Measurements from ENCODE around the gene ERGIC1. TPM values are rescaled to one million over a fixed set of nuclear protein-coding genes. Genes with fewer than 3 reads are reported as not detected.
"Not testable (repeated sequence)": the region's sequence is repeated elsewhere in the genome, so short reads cannot be mapped to it uniquely, and the experiment has no call there.

Gene ERGIC1
- polyA plus RNA-seq, 4 donors: 110 to 126 (median 119) TPM

DNA sequence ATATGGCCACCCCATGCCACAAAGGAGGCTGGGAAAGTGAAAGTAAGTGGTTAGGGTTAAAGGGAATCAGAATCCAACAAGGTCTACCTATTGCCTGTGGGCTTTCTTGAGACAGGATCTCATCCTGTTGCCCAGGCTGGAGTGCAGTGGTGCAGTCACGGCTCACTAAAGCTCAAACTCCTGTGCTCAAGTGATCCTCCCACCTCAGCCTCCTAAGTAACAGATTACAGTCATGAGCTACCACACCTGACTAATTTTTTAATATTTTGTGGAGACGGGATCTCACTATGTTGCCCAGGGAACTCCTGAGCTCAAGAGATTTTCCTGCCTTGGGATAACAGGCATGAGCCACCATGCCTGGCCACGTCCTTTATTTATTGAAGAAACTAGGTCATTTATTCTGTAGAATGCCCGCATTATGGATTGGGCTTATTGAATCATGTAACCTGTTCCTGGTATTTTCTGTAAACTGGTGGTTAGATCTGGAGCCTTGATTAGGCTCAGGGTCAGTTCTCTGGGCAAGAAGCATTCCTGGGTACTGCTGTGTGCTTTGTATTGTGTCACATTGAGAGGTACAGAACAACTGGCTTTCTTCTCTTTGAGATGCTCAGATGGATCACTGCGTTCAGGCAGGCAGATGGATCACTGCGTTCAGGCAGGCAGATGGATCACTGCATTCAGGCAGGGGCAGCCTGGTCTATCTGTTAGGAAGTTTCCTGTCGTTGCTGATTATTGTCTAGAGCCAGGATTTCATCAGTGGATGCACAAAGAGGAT, 41.6 kb downstream of the ERGIC1 start:
- DNase-seq (ENCODE audit: low read depth in 4 of 4, low spot score in 3 of 4): no peak

DNA sequence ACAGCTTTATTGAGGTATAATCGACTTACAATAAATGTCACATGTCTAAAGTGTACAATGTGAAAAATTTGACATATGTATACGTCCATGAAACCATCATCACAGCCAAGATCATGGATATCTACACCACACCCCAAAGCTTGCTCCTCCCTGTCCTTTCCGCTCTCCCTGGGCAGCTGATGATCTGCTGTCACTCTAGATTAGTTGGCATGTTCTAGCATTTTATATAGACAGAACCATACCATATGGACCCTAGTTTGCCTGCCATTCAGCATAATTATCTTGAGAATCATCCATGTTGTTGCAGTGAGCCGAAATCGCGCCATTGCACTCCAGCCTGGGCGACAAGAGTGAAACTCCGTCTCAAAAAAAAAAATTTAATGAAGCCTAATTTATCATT, 42.5 kb downstream of the ERGIC1 start:
- no peak for DNase-seq (ENCODE audit: low read depth in 4 of 4, low spot score in 3 of 4)

DNA sequence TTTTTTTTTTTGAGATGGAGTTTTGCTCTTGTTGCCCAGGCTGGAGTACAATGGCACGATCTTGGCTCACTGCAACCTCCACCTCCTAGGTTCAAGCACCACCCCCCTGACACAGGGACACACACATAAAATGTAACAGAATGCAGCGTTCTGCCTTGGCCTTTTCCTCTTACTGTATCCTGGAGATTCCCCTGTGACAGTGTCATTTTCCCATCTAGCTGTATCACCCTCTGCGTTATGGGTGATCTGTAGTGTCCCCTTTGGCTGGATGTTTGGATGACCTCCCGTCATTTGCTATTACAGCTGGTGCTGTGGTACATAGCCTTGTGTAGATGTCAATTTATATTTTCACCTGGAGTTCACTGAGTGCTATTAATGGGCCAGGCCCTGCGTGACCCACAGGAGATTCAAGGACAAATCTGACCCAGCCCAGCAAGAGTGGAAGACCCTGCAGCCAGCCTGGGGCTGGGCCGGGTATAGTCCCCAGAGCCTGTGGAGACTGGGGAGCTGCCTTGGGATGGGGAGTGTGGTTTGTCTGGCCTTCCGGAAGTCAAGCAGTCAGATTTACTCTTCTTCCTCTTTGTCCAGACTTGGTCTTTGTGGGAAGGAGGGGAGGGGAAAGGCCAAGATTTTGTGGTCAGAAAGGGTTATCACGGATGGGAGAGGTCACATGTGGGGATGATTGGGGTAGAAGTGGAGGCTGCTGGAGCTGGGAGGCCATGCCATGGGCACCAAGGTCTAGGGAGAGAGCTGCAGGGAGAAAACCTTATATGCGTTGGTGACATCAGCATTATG, 43.6 kb downstream of the ERGIC1 start:
- no peak for DNase-seq (ENCODE audit: low read depth in 4 of 4, low spot score in 3 of 4)

DNA sequence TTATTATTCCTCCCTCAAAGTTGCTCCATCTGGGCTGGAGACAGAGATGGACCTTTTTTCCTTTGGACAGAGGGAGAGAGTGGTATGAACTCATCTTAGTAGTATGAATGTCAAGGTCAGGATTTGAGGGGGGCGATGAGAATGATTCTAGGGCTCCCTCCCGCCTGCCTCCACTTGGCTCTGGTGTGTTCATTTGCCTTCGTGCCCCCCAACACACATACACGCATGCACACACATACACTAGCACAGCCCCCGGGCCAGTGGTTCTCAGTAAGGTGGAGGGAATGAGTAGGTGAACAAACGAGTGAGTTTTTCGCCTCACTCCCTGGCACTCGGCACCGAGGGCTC, 44.5 kb downstream of the ERGIC1 start:
- no peak for DNase-seq (ENCODE audit: low read depth in 4 of 4, low spot score in 3 of 4)

DNA sequence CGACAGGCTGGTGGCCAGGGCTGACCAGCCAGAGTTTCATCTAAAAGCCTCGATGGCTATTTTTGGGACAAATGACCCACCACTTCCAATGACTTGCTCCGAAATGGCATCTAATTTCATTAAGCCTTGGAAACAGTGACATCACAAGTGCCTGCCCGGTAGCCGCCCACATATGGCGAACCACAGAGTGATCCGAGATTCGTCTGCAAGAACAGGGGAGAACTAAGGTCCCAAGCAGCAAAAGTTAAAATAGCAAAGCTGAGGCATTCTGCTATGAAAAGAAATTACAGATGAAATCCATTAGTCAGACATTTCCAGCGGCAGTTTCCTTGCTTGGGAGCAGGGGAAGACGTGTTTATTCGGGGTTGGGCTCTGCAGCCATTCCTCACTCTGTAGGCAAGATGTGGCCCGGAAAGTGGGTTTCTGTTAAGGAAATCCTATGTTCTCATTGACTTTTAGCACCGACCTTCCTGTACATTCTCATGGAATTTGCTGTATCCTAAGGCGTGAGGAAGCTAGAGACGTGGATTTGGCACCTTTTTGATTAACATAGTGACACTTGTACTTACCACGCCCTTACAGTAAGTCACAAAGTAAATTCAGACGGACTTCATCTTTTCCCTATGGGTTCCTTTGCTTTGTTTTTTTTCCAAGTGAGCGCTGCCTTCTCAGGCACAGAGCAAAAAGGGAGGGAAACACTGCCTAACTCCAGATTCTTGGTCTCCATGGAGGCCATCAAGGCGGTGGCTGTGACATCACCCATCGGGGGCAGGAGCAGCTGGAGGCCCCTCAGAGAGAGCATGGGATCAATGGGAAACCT, 45.1 kb downstream of the ERGIC1 start:
- DNase-seq (ENCODE audit: low read depth in 4 of 4, low spot score in 3 of 4): no peak

DNA sequence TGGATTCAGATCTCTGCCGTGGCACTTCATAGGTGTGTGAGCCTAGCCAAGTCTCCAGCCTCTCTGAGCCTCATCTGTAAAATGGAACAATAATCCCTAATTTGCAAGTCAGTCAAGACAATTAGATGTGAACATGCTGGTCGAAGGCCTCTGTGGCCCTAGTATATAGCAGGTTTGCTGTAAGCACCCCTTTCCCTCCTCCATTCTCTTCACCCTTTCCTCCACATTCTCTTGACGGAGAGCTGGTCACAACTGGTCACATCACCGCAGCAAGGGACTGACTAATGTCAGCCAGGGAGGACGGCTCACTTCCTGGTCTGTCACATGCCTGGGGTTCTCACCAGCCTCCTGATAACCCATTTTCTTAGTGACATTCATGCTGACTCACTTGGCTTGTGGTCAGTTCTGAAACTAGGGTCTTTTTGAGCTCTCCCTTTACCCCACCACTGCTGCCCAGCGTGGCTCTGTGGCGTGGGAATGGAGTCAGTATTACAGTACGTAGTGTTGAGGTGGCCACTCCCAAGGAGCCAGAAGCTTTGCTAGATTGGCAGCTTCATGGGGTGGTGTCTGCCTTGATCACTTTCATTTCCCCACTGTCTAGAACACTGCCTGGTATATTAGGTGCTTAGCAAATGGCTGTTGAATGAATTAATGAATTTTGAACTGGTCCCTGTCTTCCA, 47.8 kb downstream of the ERGIC1 start:
- DNase-seq (ENCODE audit: low read depth in 4 of 4, low spot score in 3 of 4): no peak

DNA sequence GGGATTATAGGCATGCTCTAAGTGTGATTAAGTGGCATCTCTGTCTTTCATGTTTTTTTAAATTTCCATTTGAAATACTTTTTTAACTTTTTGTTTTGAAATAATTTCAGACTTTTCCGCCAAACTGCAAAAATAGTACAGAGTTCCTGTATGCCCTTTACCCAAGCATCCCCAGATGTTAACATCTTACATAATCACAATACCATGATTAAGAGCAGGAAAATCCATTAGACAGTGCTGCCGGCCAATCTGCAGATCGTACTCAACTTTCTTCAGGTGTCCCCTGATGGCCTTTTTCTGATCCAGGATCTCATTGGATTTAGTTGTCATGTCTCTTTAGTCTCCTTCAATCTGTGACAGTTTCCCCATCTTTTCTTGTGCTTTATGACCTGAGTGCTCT, 49.0 kb downstream of the ERGIC1 start:
- no peak for DNase-seq (ENCODE audit: low read depth in 4 of 4, low spot score in 3 of 4)

DNA sequence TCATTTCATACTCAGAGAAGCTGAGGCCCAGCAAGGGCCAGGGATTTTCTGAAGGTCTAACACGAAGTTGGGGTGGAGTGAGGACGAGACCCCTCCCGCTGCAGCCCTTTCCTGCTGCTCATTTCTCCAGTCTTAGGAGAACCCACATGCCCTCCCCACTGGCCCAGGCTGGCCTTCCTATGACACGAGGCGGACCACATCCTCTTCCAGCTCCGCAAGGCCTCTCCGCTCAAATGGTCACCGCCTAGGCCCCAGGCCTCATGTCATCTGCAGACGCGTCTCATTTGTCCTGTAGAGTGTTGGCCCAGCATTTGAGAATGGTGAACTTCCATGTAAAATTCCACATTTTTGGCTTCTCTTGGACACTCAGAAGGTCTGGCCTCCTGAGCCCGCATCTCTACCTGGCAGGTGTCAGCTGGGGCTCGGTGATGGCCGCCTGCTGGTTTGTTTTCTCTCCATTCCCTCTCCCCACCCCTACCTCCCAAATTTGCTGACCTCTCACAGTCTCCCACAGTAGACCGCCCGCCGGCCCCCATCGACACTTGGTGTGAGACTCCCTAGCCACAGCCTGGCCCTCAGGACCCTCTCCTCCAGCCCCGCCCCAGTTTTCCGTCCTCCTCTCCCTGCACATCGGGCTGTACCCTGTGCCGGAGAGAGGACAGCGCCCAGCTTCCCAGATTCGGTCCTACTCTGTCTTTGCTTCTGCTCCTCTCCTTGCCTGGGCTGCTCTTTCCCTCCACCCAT, 51.7 kb downstream of the ERGIC1 start:
- DNase-seq (ENCODE audit: low read depth in 4 of 4, low spot score in 3 of 4): no peak

DNA sequence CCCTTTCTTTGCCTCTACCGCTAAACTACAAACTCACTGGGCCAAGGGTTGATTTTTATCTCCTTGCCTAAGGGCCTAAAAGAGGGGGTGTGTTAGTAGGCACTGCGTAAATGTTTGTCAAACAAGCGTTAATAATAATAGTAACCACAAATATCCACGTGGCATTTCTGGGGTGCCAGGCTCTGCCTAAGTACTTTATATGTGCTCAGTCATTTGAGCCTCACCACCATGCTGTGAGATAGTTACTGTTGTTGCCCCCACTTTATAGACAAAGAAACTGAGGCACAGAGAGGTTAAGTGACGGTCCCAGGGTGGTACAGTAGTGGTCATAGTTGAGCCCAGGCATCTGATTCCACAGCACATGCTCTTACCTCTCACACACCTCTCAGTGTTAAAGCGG, 52.4 kb downstream of the ERGIC1 start:
- DNase-seq (ENCODE audit: low read depth in 4 of 4, low spot score in 3 of 4): no peak

DNA sequence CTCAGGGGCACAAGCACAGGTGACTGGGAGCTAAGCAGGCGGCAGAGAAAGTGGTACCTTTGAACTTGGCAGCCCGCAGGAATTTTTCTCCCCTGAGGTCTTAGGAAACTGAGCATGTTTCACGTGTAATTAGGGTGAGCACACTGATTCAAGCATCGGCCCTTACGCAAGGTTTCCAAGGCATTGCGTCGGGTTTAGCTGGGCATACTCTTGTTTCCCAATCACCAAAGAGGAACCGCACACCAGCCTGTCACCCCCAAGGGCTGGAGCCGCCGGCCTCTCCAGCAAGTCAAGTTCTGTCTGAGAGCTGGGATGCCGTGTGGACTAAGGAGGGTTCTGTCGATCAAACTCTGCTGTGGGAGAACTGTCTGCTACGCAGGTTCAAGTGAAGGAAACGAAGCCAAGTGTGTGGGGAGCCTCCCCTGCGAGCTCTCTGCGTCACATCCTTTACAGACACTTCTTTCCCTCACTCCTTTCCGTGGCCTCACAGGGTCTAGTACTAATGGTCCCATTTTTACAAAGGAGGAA, 53.0 kb downstream of the ERGIC1 start:
- no peak for DNase-seq (ENCODE audit: low read depth in 4 of 4, low spot score in 3 of 4)

DNA sequence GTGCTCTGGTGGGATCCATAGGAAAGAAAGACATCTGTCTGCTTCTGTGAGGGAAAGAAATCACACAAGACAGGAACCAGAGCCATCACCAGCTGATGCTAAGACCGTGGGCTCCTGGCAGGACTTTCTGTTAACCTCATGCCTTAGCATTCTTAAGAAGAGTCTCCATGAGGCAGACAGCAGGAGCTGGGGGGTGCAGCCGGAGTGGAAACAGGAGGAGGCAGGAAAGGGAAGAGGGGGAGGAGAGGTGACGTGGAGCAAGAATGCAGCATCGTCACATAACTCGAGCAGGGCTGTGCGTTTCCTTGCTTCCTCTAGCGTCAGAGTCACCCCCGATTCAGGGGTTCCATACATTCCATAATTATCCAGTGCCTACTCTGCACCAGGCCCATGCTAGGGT, 53.6 kb downstream of the ERGIC1 start:
- no peak for DNase-seq (ENCODE audit: low read depth in 4 of 4, low spot score in 3 of 4)

DNA sequence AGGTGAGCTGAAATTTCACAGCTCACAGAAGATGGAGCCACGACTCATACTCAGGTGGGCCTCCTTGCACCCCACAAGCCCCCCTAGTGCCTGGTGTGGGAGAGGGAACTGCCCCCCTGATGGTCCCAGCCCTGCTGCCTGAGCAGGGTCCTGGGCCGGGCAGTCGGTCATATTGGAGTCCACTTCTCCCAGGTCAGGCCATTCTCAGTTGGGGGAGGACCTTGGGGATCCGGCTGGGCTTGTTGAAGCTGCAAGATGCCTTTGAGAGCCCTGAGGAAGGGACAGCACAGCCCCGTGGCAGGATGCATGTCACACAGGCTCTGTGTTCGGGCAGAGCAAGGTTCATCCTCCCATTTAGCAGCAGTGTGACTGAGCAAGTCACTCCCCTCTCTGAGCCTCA, 56.6 kb downstream of the ERGIC1 start:
- no peak for DNase-seq (ENCODE audit: low read depth in 4 of 4, low spot score in 3 of 4)

DNA sequence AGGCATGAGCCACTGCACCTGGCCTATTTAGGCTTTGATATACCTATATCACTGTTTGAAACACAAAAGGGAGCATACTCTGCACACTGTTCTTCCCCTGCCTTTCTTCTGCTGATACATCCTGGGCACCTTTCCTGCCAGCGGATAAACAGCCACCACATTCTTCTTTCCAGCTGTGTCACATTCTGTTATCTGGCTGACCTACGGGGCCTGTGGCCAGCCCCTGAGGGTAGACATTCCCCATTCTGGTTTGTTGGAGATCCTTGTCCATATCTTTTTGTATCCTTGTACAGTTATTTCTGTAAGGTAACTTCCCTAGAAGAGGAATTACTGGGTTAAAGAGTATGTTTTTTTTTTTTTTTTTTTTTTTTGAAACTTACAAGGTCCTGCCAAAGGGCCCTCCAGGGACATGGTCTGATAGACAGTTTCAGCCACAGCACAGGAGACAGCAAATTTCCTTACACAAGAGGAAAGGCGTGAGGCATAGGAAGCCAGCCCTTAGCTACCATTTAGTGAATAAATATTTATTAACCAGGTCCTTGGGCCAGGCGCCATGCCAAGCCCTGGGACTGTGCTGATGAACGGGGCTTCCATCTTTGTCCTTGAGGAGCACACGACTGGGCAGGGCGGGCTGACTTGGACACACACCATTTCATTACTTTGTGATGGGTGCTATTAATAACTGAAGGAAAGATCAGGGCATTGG, 57.8 kb downstream of the ERGIC1 start:
- no peak for DNase-seq (ENCODE audit: low read depth in 4 of 4, low spot score in 3 of 4)

DNA sequence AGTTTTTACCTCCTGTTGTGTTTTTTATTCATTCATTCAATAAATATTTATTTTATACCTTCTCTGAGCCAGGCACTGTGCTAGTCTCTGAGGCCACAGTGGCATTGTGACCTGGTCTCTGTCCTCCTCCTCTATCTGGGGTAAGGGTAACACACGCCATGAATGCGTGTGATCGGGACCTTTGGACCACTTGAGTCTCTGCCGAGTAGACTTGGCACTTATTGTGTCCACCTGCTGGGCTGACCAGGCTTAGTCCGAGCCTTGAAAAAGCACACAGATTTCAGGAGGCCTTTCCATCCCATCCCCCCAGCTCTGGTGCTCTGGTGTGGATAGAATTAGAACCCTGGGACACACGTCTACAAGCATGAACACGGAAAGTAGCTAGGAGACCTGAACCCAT, 58.7 kb downstream of the ERGIC1 start:
- DNase-seq (ENCODE audit: low read depth in 4 of 4, low spot score in 3 of 4): no peak

DNA sequence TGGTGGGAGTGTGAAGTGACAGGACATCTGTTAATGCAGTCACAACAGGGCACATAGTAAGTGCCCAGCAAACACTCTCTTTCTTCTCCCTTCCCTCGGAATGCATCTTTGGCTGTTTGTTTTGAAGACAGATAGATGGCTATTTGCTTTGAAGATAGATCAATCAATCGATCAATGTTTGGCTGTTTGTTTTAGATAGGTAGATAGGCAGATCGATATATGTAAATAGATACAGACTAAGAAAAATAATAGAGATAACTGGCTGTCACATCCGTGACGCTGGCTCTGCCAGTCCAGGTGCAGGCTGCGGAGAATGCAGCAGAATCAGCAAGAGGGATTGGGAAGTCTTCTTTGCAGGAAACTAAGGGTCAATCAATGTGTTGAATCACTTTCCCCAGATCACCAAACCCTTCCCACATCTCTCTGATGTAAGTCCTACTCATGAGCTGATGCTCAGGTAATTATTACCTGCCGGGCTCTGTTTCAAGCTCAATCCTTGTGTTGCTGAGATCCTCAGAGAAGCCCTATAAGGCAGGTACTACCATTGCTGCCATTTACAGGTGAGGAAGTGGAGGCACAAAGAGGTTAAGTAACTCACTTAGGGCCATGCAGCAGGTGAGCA, 60.8 kb downstream of the ERGIC1 start:
- no peak for DNase-seq (ENCODE audit: low read depth in 4 of 4, low spot score in 3 of 4)

DNA sequence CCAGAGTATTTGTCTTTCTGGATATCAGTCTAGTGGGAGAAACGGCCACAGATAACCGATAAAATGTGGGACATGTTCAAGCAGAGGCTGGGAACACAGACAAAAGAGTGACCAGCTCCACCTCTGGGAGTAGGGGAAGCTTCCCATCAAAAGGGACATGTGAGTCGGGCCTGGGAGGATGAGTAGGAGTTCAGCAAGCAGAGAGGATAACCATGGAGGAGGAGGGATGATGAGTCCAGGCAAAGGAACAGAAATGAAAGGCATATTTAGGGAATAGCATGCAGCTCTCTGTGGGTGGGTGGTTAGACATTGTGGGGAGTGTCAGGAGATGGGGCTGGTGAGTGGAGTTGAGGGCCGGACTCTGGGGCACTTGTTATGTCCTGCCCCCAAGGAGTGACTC, 61.5 kb downstream of the ERGIC1 start:
- DNase-seq (ENCODE audit: low read depth in 4 of 4, low spot score in 3 of 4): no peak

DNA sequence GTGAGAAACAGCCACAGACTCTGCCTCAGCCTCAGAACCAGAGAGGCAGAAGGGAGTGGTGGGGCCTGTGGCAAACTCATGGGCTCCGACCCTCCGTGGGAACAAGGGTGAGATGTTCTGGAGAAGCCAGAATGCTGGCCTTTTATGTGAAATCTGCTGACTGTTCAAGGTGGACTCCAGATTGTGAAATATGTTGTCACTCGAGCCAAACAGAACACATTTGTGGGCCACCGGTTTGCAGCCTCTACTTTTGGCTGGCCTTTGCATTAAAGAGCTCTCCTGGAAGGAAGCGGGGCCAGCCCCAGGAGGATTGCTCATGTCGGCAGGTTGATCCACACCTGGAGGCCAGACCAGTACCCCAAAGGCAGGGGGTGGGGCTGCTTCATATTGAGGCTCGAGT, 62.4 kb downstream of the ERGIC1 start:
- no peak for DNase-seq (ENCODE audit: low read depth in 4 of 4, low spot score in 3 of 4)

DNA sequence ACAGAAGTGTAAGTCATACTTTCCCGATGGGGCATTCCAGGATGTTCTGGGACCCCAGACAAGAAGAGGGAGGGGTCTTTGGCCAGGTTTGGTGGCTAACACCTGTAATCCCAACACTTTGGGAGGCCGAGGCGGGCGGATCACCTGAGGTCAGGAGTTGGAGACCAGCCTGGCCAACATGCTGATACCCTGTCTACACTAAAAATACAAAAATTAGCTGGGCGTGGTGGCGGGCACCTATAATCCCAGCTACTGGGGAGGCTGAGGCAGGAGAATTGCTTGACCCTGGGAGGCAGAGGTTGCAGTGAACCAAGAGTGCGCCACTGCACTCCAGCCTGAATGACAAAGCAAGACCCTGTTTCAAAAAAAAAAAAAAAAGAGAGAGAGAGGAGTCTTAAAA, 63.0 kb downstream of the ERGIC1 start:
- DNase-seq (ENCODE audit: low read depth in 4 of 4, low spot score in 3 of 4): not testable (repeated sequence)

All from left renal pelvis (tissue), 4 donors.